KMS-11 (cell line): ENCODE data around the gene DIAPH1.

Source experiments
- H2AFZ ChIP-seq: fragments of 200-600 bp; sonication (generic); 2 replicates; pipeline ENCODE4 v1.6.1; 2016; ENCODE audit warnings: antibody characterized with exemption, mixed run types, low read depth
- H3K27ac ChIP-seq: fragments of 200-600 bp; sonication (generic); 2 replicates; pipeline ENCODE4 v1.6.1; 2016; ENCODE audit warnings: mild to moderate bottlenecking, mixed run types
- H3K27me3 ChIP-seq: fragments of 200-600 bp; sonication (generic); 2 replicates; pipeline ENCODE4 v1.6.1; 2017; ENCODE audit warnings: mild to moderate bottlenecking, low read depth, mixed run types, moderate library complexity; ENCODE audit not compliant: insufficient read depth
- H3K36me3 ChIP-seq: fragments of 200-600 bp; sonication (generic); 2 replicates; pipeline ENCODE4 v1.6.1; 2017; ENCODE audit warnings: mild to moderate bottlenecking, mixed run types; ENCODE audit not compliant: insufficient read depth
- H3K4me1 ChIP-seq: fragments of 200-600 bp; sonication (generic); 2 replicates; pipeline ENCODE4 v1.6.1; 2016; ENCODE audit warnings: mild to moderate bottlenecking, low read depth, mixed run types; ENCODE audit not compliant: poor library complexity, severe bottlenecking
- H3K4me2 ChIP-seq: fragments of 200-600 bp; sonication (generic); 2 replicates; pipeline ENCODE4 v1.7.0; 2016; ENCODE audit warnings: mild to moderate bottlenecking, mixed run types
- H3K4me3 ChIP-seq: fragments of 200-600 bp; sonication (generic); IDR thresholded peaks from 2 replicates; pipeline ENCODE4 v1.6.1; 2017; ENCODE audit warnings: low read depth, low read length, mixed read lengths; ENCODE audit not compliant: insufficient read depth
- H3K79me2 ChIP-seq: fragments of 200-600 bp; sonication (generic); 2 replicates; pipeline ENCODE4 v1.6.1; 2016; ENCODE audit warnings: low read depth, mixed run types; ENCODE audit not compliant: insufficient read depth
- H3K9ac ChIP-seq: fragments of 200-600 bp; sonication (generic); 2 replicates; pipeline ENCODE4 v1.6.1; 2016; ENCODE audit warnings: mild to moderate bottlenecking, mixed run types
- H4K20me1 ChIP-seq: fragments of 200-600 bp; sonication (generic); 2 replicates; pipeline ENCODE4 v1.6.1; 2016; ENCODE audit warnings: mild to moderate bottlenecking, mixed run types; ENCODE audit not compliant: insufficient read depth
- TF ChIP-seq, protein P1 (sequence below): fragments of 200-600 bp; sonication (generic); conservative IDR thresholded peaks from 2 replicates; pipeline ENCODE4 v1.6.1; 2017; ENCODE audit warnings: low read depth, mild to moderate bottlenecking, antibody characterized with exemption, low read length, moderate library complexity, mixed read lengths

DIAPH1 gene

DNA sequence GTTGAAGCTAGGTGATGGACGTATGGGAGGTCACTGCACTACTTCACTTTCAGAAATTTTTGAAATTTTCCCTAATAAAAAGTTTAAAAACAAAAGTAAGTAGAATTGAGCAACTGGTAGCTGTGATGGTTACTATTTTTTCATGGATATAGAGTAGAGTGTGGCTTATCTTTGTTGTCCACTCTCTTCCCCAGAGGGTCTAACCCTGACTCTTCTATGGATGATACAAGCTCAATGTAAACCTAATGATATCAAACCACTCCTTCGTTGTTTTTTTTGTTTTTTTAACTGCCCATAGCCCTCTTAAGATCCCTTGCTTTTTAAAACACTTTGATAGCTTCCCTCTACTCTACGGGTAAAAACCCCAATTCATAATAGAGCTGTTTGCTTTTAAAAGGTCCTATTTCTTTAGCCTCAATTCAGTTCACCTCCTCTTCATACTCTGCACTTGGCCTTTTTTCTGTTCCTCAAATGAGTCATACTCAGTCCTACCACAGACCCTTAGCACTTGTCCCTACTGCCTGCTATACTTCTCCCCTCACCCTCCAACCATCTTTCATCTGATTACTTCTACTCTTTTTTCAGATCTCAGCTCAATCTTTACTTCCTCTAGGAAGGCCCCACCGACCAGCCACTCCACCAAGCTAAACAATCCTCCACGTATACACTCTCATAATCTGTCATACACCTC lies 15.2 kb upstream of the DIAPH1 start:
- Histone ChIP-seq H3K79me2 (peaks cover 14% of the 10 kb centered on the region), H3K9ac (no peak overlapping the region), H3K27ac (no peak overlapping the region)

DNA sequence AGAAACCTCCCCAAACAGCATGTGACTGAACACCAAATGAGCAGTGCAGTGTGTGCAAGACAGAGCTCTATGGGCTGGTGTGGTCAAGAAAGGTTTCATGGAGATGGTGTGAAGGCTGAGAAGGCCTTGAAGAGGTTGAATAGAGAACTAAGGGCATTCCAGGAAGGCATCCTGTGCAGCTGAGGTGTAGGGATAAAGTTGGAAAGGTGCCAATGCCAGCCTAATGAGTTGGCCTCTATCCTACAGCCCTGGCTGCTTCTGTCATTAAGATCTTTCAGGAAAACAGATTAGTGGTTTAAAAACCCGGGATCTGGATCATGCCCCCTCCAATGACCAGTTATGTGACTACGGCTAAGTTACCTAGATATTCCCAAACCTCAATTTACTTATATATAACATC lies 13.8 kb upstream of the DIAPH1 start:
- Histone ChIP-seq H3K4me1 (peaks cover 21% of the 10 kb centered on the region), H3K79me2 (peaks cover 14% of the 10 kb centered on the region), H3K4me3 (no peak overlapping the region)

More for the DNA sequence above, 15.2 kb upstream of the DIAPH1 start:
- H2AFZ ChIP-seq: no peak overlapping the region
- H3K4me1 ChIP-seq: peaks cover 21% of the 10 kb centered on the region
- H3K27me3 ChIP-seq: no peaks in the 10 kb centered on the region
- H3K4me3 ChIP-seq: no peak overlapping the region
- TF ChIP-seq, protein P1, sequence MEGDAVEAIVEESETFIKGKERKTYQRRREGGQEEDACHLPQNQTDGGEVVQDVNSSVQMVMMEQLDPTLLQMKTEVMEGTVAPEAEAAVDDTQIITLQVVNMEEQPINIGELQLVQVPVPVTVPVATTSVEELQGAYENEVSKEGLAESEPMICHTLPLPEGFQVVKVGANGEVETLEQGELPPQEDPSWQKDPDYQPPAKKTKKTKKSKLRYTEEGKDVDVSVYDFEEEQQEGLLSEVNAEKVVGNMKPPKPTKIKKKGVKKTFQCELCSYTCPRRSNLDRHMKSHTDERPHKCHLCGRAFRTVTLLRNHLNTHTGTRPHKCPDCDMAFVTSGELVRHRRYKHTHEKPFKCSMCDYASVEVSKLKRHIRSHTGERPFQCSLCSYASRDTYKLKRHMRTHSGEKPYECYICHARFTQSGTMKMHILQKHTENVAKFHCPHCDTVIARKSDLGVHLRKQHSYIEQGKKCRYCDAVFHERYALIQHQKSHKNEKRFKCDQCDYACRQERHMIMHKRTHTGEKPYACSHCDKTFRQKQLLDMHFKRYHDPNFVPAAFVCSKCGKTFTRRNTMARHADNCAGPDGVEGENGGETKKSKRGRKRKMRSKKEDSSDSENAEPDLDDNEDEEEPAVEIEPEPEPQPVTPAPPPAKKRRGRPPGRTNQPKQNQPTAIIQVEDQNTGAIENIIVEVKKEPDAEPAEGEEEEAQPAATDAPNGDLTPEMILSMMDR: no peak
- no peaks in the 10 kb centered on the region for H4K20me1 ChIP-seq
- 0 out of 2 replicates have a peak overlapping the region, but pooled peaks have one; percentile 3 for H3K4me2 ChIP-seq
- H3K36me3 ChIP-seq: no peaks in the 10 kb centered on the region; the same call in 1 of the 2 replicates

DNA sequence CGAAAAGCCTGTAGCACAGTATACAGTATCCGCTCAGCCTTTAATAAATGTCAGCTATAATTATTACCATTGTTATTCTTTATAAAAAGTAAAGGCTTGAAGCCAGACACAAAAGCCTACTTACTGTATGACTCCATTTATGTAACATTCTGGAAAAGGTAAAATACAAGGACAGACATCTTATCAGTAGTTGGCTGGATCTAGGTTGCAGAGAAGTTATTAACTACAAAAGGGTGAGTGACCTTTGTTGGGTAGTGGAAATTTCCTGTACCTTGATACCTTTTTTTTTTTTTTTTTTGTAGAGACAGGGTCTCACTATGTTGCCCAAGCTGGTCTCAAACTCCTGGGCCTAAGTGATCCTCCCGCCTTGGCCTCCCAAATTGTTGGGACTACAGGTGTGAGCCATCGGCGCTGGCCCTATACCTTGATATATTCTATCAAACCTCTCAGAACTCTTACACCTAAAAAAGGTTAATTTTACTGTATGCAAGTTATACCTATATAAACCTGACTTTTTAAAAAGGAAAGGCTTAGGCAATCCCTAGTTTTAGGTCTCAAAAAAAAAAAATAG lies 11.9 kb upstream of the DIAPH1 start:
- TF ChIP-seq, protein P1: no peak
- Histone ChIP-seq H3K4me3 (no peak overlapping the region), H3K4me1 (peaks cover 17% of the 10 kb centered on the region), H3K27ac (no peak overlapping the region), H3K36me3 (peaks cover under 1% of the 10 kb centered on the region; the same call in 1 of the 2 replicates), H3K79me2 (peaks cover 8% of the 10 kb centered on the region), H2AFZ (no peak overlapping the region), H3K9ac (no peak overlapping the region), H3K4me2 (no peak overlapping the region), H4K20me1 (no peaks in the 10 kb centered on the region), H3K27me3 (no peaks in the 10 kb centered on the region)

More for the DNA sequence above, 13.8 kb upstream of the DIAPH1 start:
- no peak overlapping the region for H3K4me2 ChIP-seq
- H2AFZ ChIP-seq: no peak overlapping the region
- H3K36me3 ChIP-seq: no peaks in the 10 kb centered on the region; the same call in 1 of the 2 replicates
- H4K20me1 ChIP-seq: no peaks in the 10 kb centered on the region
- H3K27me3 ChIP-seq: no peaks in the 10 kb centered on the region
- TF ChIP-seq, protein P1: no peak
- H3K27ac ChIP-seq: no peak overlapping the region
- no peak overlapping the region for H3K9ac ChIP-seq

DNA sequence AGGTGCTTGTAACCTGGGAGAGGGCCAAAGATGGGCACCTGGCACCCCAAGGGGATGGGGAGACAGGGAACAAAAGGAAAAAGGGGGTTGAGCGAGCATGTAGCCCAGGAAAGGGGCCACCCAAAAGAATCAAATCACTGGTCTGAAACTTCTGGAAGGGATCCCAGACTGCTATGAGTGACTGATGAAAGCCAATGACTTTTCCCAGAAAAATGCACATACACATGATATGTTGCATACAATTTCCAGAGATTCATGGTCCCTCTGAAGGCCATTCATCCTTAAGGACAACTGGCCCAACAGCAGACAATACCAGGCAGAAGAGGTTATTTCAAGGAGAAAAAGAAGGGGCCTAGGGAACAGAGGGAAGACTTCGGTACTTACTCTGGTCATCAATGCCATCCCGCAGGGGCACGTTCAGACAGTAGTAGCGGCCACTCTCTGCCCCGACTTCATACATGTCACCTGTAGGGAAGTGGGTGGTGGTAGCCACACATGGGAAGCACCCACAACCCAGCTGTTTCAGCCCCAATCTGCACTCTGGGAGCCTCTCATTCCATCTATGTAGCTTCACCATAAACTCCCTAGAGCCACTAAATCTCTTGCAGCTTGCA lies 9.5 kb upstream of the DIAPH1 start:
- H3K4me1 ChIP-seq: peaks cover 7% of the 10 kb centered on the region
- TF ChIP-seq, protein P1: no peak
- H3K79me2 ChIP-seq: no peaks in the 10 kb centered on the region
- H4K20me1 ChIP-seq: no peaks in the 10 kb centered on the region
- H3K27ac ChIP-seq: no peak overlapping the region
- no peak overlapping the region for H2AFZ ChIP-seq
- no peak overlapping the region for H3K4me3 ChIP-seq
- no peak overlapping the region for H3K9ac ChIP-seq
- no peak overlapping the region for H3K4me2 ChIP-seq
- H3K36me3 ChIP-seq: peaks cover 4% of the 10 kb centered on the region; the same call in 1 of the 2 replicates
- no peaks in the 10 kb centered on the region for H3K27me3 ChIP-seq
